ENCODE results near the gene CELA2A. TPM values are rescaled to one million over a fixed set of nuclear protein-coding genes. Genes with fewer than 3 reads are reported as not detected.
A peak's percentile ranks its signal among the peaks of the same experiment; 100 is the strongest.

Gene CELA2A
- total and polyA plus RNA-seq, 5 donors from 2014 or later: not detected

DNA sequence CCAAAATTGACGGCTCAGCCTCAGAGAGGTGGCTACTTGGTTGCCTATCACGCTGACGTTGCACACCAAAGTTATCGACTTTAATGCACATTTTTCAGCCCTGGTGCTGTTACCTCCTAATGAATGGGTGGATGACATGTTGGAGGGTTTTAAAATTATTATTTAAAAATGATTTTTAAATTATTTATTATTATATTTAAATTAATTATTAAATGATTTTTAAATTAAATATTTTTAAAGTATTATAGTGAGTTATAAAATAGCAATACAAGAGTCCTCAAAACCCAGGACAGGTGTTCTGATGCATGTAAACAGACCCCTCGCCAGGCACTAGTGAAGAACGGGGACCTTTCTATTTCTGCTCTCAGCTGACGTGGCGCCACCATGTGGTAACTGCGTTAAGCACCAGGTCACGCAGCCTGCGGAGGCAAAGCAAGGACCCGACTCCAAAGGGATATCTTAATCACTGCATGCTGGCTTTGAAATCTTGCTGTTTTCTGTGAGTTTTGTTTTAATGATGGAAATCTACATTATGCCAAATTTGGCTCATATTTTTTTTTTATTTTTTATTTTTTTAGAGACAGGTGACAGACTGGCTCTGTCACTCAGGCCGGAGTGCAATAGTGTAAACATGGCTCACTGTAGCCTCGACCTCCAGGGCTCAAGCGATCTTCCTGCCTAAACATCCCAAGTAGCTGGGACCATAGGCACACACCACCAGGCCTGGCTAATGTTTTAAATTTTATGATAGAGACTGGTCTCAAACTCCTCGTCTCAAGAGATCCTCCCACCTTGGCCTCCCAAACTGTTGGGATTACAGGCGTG lies 44.9 kb downstream of the CELA2A start:
- H3K36me3 ChIP-seq (ENCODE audit: control insufficient read depth, insufficient read depth, low read length): peaks cover 7% of the 10 kb centered on the region
- no peaks in the 10 kb centered on the region for H3K27me3 Mint-ChIP-seq
- ATAC-seq (ENCODE audit: low read depth in 2 of 2): peak in 1 of 2 donors; percentile 40
- peaks cover 0 to under 1% (median 0%) of the 10 kb centered on the region in 4 donors for H3K4me1 Mint-ChIP-seq
- H3K27ac Mint-ChIP-seq: no peak overlapping the region
- H3K4me1 ChIP-seq (ENCODE audit: control insufficient read depth, insufficient read depth, low read length, poor library complexity, severe bottlenecking): no peaks in the 10 kb centered on the region
- H3K4me3 ChIP-seq (ENCODE audit: low read depth, low read length): no peak overlapping the region
- H3K9me3 ChIP-seq (ENCODE audit: control insufficient read depth in 2 of 2, low read length in 2 of 2): no peaks in the 10 kb centered on the region
- peaks cover 17% of the 10 kb centered on the region for H3K36me3 Mint-ChIP-seq
- H3K27me3 ChIP-seq (ENCODE audit: control insufficient read depth, insufficient read depth, low read length): no peaks in the 10 kb centered on the region
- no peak overlapping the region for H3K4me3 Mint-ChIP-seq
- no peaks in the 10 kb centered on the region for H3K9me3 Mint-ChIP-seq
- DNase-seq: peak in 2 of 3 donors; percentile 21 to 64
- no peak overlapping the region for H3K27ac ChIP-seq (ENCODE audit: insufficient read depth, low read length, poor library complexity, severe bottlenecking)

DNA sequence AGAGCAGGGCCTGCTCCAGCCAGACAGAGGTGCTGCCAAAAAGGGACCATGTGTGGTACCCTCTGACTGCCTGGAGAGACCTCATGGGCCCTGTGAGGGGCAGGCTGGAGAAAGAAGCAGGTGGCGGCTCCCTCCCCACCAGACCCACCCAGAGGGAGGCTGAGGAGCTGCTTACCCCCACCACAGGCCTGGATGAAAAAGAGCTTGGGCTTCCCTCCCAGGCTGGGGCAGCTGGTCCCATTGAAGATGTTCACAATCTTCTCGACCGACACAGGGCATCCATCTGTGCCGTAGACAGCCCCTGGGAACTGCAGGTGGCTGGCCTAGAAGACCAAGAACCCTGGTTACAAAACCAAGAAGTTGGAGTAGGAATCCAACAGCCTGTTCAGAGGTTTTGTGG lies 47.9 kb downstream of the CELA2A start:
- peaks cover 8% of the 10 kb centered on the region for H3K36me3 Mint-ChIP-seq
- Histone ChIP-seq H3K27ac (ENCODE audit: insufficient read depth, low read length, poor library complexity, severe bottlenecking) (no peak overlapping the region), H3K27me3 (ENCODE audit: control insufficient read depth, insufficient read depth, low read length) (no peaks in the 10 kb centered on the region), H3K4me3 (ENCODE audit: low read depth, low read length) (no peak overlapping the region), H3K9me3 (ENCODE audit: control insufficient read depth in 2 of 2, low read length in 2 of 2) (no peaks in the 10 kb centered on the region), H3K4me1 (ENCODE audit: control insufficient read depth, insufficient read depth, low read length, poor library complexity, severe bottlenecking) (no peaks in the 10 kb centered on the region), H3K36me3 (ENCODE audit: control insufficient read depth, insufficient read depth, low read length) (peaks cover 7% of the 10 kb centered on the region)
- ATAC-seq (ENCODE audit: low read depth in 2 of 2): no peak
- no peak overlapping the region for H3K27ac Mint-ChIP-seq
- peaks cover 0 to 7% (median 3%) of the 10 kb centered on the region in 4 donors for H3K4me1 Mint-ChIP-seq
- H3K9me3 Mint-ChIP-seq: no peaks in the 10 kb centered on the region
- H3K4me3 Mint-ChIP-seq: no peak overlapping the region
- no peaks in the 10 kb centered on the region for H3K27me3 Mint-ChIP-seq
- no peak for DNase-seq

DNA sequence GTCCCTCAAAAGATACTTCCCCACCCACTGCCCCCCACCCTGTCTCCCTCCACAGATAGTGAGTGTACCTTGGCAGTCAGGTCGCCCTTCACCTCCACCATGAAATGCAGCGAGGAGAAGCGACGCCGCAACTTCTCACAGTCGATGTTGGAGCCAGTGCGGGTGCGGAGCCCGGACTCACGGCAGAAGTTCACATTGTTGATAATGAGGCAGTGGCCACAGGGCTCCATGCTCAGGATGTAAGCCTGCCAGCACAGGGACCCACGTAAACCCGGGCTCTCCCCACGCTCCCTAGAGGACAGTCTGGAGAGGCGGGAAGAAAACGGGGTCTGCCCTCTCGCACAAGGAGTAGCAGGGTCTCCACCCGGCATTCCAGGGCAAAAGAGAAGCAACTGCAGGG lies 50.3 kb downstream of the CELA2A start:
- Mint-ChIP-seq H3K27ac (no peak overlapping the region), H3K9me3 (no peaks in the 10 kb centered on the region)
- H3K36me3 ChIP-seq (ENCODE audit: control insufficient read depth, insufficient read depth, low read length): peaks cover 8% of the 10 kb centered on the region

DNA sequence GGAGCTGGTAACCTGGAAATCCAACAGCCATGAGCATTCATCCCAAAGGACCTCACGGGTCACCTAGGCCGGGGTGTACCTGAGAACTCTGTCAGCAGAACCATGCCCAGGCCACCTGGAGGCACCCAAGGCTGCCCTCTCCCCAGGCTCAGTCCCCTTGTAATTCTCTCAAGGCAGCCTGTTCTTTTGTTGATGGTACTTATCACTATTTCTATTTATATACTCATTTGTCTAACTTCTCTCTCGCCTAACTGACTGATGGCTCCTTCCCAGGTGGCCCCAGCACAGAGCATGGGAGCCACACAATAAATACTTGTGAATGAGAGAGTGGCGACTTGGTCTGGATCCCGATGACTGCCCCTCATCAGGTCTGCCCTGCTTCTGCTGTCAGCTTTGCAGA lies 50.7 kb downstream of the CELA2A start:
- no peak for ATAC-seq (ENCODE audit: low read depth in 2 of 2)
- Histone ChIP-seq H3K36me3 (ENCODE audit: control insufficient read depth, insufficient read depth, low read length) (peaks cover 8% of the 10 kb centered on the region), H3K4me1 (ENCODE audit: control insufficient read depth, insufficient read depth, low read length, poor library complexity, severe bottlenecking) (no peaks in the 10 kb centered on the region), H3K4me3 (ENCODE audit: low read depth, low read length) (no peak overlapping the region), H3K9me3 (ENCODE audit: control insufficient read depth in 2 of 2, low read length in 2 of 2) (no peaks in the 10 kb centered on the region), H3K27me3 (ENCODE audit: control insufficient read depth, insufficient read depth, low read length) (no peaks in the 10 kb centered on the region), H3K27ac (ENCODE audit: insufficient read depth, low read length, poor library complexity, severe bottlenecking) (no peak overlapping the region)
- no peak overlapping the region for H3K27ac Mint-ChIP-seq
- H3K9me3 Mint-ChIP-seq: no peaks in the 10 kb centered on the region
- no peaks in the 10 kb centered on the region for H3K27me3 Mint-ChIP-seq
- peaks cover 0 to 21% (median 9%) of the 10 kb centered on the region in 4 donors for H3K4me1 Mint-ChIP-seq
- no peak overlapping the region for H3K4me3 Mint-ChIP-seq
- DNase-seq: no peak
- peaks cover 10% of the 10 kb centered on the region for H3K36me3 Mint-ChIP-seq

More for the DNA sequence above, 50.3 kb downstream of the CELA2A start:
- Mint-ChIP-seq H3K36me3 (peaks cover 8% of the 10 kb centered on the region), H3K27me3 (no peaks in the 10 kb centered on the region), H3K4me3 (no peak overlapping the region), H3K4me1 (peaks cover 0 to 21% (median 7%) of the 10 kb centered on the region in 4 donors)
- Histone ChIP-seq H3K4me3 (ENCODE audit: low read depth, low read length) (no peak overlapping the region), H3K27ac (ENCODE audit: insufficient read depth, low read length, poor library complexity, severe bottlenecking) (no peak overlapping the region), H3K9me3 (ENCODE audit: control insufficient read depth in 2 of 2, low read length in 2 of 2) (no peaks in the 10 kb centered on the region), H3K4me1 (ENCODE audit: control insufficient read depth, insufficient read depth, low read length, poor library complexity, severe bottlenecking) (no peaks in the 10 kb centered on the region), H3K27me3 (ENCODE audit: control insufficient read depth, insufficient read depth, low read length) (no peaks in the 10 kb centered on the region)
- ATAC-seq (ENCODE audit: low read depth in 2 of 2) (no peak), DNase-seq (no peak)

DNA sequence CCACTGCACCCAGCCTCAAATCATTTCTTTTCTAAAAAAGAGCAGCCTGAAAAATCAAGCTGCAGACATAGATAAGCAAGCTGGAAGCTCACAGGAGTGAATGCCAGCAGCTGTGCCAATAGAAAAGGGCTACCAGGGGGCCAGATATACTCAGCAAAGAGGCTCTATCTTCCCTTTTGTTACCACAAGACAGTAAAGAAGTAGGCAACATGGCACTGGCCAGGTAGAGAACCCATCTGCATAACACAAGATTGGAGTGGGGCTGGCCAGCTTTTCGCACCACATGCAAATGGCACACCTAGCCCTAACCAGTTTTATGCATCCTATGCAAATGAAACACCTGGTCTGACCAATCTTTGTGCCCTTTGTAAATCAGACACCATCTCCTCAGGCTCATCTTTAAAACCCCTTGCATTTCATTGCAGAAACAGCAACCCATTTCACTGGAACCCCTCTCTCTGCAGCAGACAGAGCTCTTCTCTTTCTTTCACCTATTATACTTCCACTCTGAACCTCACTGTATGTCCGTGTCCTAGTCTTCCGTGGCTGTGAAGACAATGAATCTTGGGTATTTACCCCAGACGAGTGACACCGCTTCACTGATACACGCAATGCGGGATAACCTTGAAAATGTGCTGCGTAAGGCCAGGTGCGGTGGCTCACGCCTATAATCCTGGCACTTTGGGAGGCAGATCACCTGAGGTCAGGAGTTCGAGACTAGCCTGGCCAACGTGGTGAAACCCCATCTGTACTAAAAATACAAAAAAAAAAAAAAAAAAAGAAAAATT lies 52.4 kb downstream of the CELA2A start:
- Mint-ChIP-seq H3K9me3 (no peaks in the 10 kb centered on the region), H3K27ac (peak overlapping the region in 2 of 3 donors; percentile 4 to 42), H3K4me1 (peaks cover 0 to 23% (median 12%) of the 10 kb centered on the region in 4 donors), H3K4me3 (peak overlapping the region in 1 of 4 donors; percentile 26), H3K27me3 (no peaks in the 10 kb centered on the region), H3K36me3 (peaks cover 13% of the 10 kb centered on the region)
- no peak for ATAC-seq (ENCODE audit: low read depth in 2 of 2)
- no peak for DNase-seq
- Histone ChIP-seq H3K27ac (ENCODE audit: insufficient read depth, low read length, poor library complexity, severe bottlenecking) (no peak overlapping the region), H3K9me3 (ENCODE audit: control insufficient read depth in 2 of 2, low read length in 2 of 2) (no peaks in the 10 kb centered on the region), H3K4me1 (ENCODE audit: control insufficient read depth, insufficient read depth, low read length, poor library complexity, severe bottlenecking) (no peaks in the 10 kb centered on the region), H3K27me3 (ENCODE audit: control insufficient read depth, insufficient read depth, low read length) (no peaks in the 10 kb centered on the region), H3K4me3 (ENCODE audit: low read depth, low read length) (no peak overlapping the region), H3K36me3 (ENCODE audit: control insufficient read depth, insufficient read depth, low read length) (peaks cover 8% of the 10 kb centered on the region)

DNA sequence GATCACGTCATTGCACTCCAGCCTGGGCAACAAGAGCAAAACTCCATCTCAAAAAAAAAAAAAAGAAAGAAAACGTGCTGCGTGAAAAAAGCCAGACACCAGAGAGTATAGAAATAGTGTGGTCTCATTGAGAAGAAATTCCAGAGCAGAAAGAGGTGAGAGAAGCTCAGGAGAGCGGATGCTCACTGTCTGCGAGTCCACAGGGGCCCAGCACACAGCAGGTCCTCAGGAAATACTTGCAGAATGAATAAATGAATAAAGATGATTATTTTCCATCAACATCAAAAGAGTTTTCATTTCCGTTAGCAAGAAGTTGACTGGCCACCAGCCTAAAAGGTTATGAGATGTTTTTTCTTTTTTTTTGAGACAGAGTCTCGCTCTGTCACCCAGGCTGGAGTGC lies 53.1 kb downstream of the CELA2A start:
- Histone ChIP-seq H3K9me3 (ENCODE audit: control insufficient read depth in 2 of 2, low read length in 2 of 2) (no peaks in the 10 kb centered on the region), H3K4me3 (ENCODE audit: low read depth, low read length) (no peak overlapping the region), H3K27ac (ENCODE audit: insufficient read depth, low read length, poor library complexity, severe bottlenecking) (no peak overlapping the region), H3K27me3 (ENCODE audit: control insufficient read depth, insufficient read depth, low read length) (no peaks in the 10 kb centered on the region), H3K4me1 (ENCODE audit: control insufficient read depth, insufficient read depth, low read length, poor library complexity, severe bottlenecking) (peaks cover 3% of the 10 kb centered on the region), H3K36me3 (ENCODE audit: control insufficient read depth, insufficient read depth, low read length) (peaks cover 3% of the 10 kb centered on the region)
- peak in 1 of 3 donors; percentile 30 for DNase-seq
- peaks cover 19% of the 10 kb centered on the region for H3K36me3 Mint-ChIP-seq
- H3K4me1 Mint-ChIP-seq: peaks cover 0 to 30% (median 18%) of the 10 kb centered on the region in 4 donors
- peak overlapping the region in 1 of 3 donors; percentile 71 for H3K27ac Mint-ChIP-seq
- ATAC-seq (ENCODE audit: low read depth in 2 of 2): peak in 1 of 2 donors; percentile 10
- no peak overlapping the region for H3K4me3 Mint-ChIP-seq
- H3K9me3 Mint-ChIP-seq: no peaks in the 10 kb centered on the region
- H3K27me3 Mint-ChIP-seq: no peaks in the 10 kb centered on the region

DNA sequence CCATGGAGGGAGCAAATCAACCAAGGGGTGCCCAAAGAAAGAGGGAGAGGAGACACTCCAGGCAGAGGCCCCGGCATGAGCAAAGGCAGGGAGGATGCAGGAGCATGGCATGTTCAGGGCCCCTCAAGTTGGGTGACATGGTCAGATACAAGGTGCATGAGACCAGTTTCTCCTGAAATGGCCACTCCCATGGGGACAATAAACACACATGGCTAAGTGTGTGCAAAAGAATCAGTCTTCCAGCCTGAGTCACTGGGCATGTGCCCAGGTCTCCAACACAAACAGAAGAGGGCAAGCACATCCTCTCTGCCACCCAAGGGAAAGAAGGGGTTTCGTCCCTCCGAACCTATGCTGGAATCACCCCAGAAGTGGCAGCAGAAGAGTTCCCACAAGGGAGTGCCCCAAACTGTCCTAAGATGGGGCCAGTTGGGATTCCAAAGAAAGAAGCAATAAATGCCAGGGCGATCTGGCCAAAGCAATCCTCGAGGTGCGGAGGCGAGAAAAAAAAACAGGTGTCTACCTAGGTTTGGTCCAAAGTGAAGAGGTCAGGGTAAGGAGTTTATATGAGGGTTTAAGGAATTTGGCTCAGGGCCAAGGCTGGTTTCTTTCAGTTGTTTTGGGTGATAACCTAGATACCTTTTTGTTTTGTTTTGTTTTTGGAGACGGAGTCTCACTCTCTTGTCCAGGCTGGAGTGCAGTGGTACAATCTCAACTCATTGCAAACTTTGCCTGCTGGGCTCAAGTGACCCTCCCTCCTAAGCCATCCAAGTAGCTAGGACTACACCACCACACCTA lies 54.3 kb downstream of the CELA2A start:
- Mint-ChIP-seq H3K4me1 (peaks cover 7 to 41% (median 25%) of the 10 kb centered on the region in 4 donors), H3K27ac (peak overlapping the region in 2 of 3 donors; percentile 8 to 26), H3K36me3 (peaks cover 25% of the 10 kb centered on the region), H3K27me3 (no peaks in the 10 kb centered on the region), H3K9me3 (no peaks in the 10 kb centered on the region), H3K4me3 (peak overlapping the region in 1 of 4 donors; percentile 36)
- Histone ChIP-seq H3K4me1 (ENCODE audit: control insufficient read depth, insufficient read depth, low read length, poor library complexity, severe bottlenecking) (peaks cover 10% of the 10 kb centered on the region), H3K36me3 (ENCODE audit: control insufficient read depth, insufficient read depth, low read length) (peaks cover 3% of the 10 kb centered on the region), H3K4me3 (ENCODE audit: low read depth, low read length) (no peak overlapping the region), H3K27me3 (ENCODE audit: control insufficient read depth, insufficient read depth, low read length) (no peaks in the 10 kb centered on the region), H3K27ac (ENCODE audit: insufficient read depth, low read length, poor library complexity, severe bottlenecking) (no peak overlapping the region), H3K9me3 (ENCODE audit: control insufficient read depth in 2 of 2, low read length in 2 of 2) (no peaks in the 10 kb centered on the region)
- DNase-seq: no peak
- no peak for ATAC-seq (ENCODE audit: low read depth in 2 of 2)
